OCI-LY7 (cell line): Measurements from ENCODE around the gene IMMP2L. TPM values are rescaled to one million over a fixed set of nuclear protein-coding genes. Genes with fewer than 3 reads are reported as not detected.

Experiments
- BruUV-seq: library from RNA; stranded (reverse); fragments of 400-500 nt; replicated peaks from 2 replicates; lab custom pipeline; 2021; lab: Mats Ljungman, UMichigan
- CTCF ChIA-PET: fragments of 300-600 bp; sonication (Branson Sonifier 250); formaldehyde crosslinking; loops from one replicate; lab custom pipeline; 2022; ENCODE audit warnings: antibody characterized with exemption; ENCODE audit not compliant: unreplicated experiment; lab: Charles Lee
- POLR2A ChIA-PET: fragments of 300-600 bp; sonication (Branson Sonifier 250); formaldehyde crosslinking; loops from one replicate; lab custom pipeline; 2022; ENCODE audit warnings: antibody characterized with exemption; lab: Charles Lee
- DNase-seq: peaks from one replicate; pipeline ENCODE4 v3.0.0-alpha.2; 2015; ENCODE audit warnings: low spot score
- H2AFZ ChIP-seq: fragments of 200-600 bp; sonication (generic), shearing (Covaris generic); 2 replicates; pipeline ENCODE4 v1.6.1; 2014; ENCODE audit warnings: mild to moderate bottlenecking, antibody characterized with exemption, low read length, moderate library complexity
- H3K27ac ChIP-seq: fragments of 200-600 bp; sonication (generic); 2 replicates; pipeline ENCODE4 v1.5.1; 2014; ENCODE audit warnings: mixed run types, low read depth, mild to moderate bottlenecking, moderate library complexity, low read length, inconsistent platforms; ENCODE audit not compliant: poor library complexity, severe bottlenecking
- H3K36me3 ChIP-seq: fragments of 200-600 bp; sonication (generic); 2 replicates; pipeline ENCODE4 v1.6.1; 2014; ENCODE audit warnings: mild to moderate bottlenecking, antibody characterized with exemption, low read length, moderate library complexity, mixed read lengths; ENCODE audit not compliant: insufficient read depth
- H3K4me1 ChIP-seq: fragments of 200-600 bp; sonication (generic); 2 replicates; pipeline ENCODE4 v1.5.1; 2014; ENCODE audit warnings: mild to moderate bottlenecking, low read length; ENCODE audit not compliant: insufficient read depth, poor library complexity, severe bottlenecking
- H3K4me2 ChIP-seq: fragments of 200-600 bp; sonication (generic); 2 replicates; pipeline ENCODE4 v1.6.1; 2014; ENCODE audit warnings: mild to moderate bottlenecking, low read length
- H3K4me3 ChIP-seq: fragments of 200-600 bp; sonication (generic); 2 replicates; pipeline ENCODE4 v1.5.1; 2014; ENCODE audit warnings: mild to moderate bottlenecking, low read depth, low read length; ENCODE audit not compliant: poor library complexity, severe bottlenecking
- H3K79me2 ChIP-seq: fragments of 200-600 bp; sonication (generic); 2 replicates; pipeline ENCODE4 v1.6.1; 2016; ENCODE audit warnings: low read depth, mild to moderate bottlenecking, low read length, moderate library complexity, mixed read lengths; ENCODE audit not compliant: insufficient read depth
- H3K9me2 ChIP-seq: fragments of 200-600 bp; sonication (generic); 2 replicates; pipeline ENCODE4 v1.6.1; 2016; ENCODE audit warnings: mild to moderate bottlenecking, low read length, mixed read lengths; ENCODE audit not compliant: insufficient read depth
- H3K9me3 ChIP-seq: fragments of 200-600 bp; sonication (generic); 2 replicates; pipeline ENCODE4 v1.6.1; 2014; ENCODE audit warnings: mild to moderate bottlenecking, mixed run types, low read length, mixed read lengths
- H4K20me1 ChIP-seq: fragments of 200-600 bp; sonication (generic); 2 replicates; pipeline ENCODE4 v1.6.1; 2014; ENCODE audit warnings: mild to moderate bottlenecking, antibody characterized with exemption, low read length, moderate library complexity, mixed read lengths; ENCODE audit not compliant: insufficient read depth
- CTCF ChIP-seq: fragments of 200-600 bp; sonication (generic); conservative IDR thresholded peaks from 2 replicates; pipeline ENCODE4 v1.5.1; 2014; ENCODE audit warnings: mild to moderate bottlenecking, antibody characterized with exemption, low read length, moderate library complexity, mixed read lengths
- EZH2phosphoT487 ChIP-seq: fragments of 200-600 bp; sonication (generic); IDR thresholded peaks from 2 replicates; pipeline ENCODE4 v1.6.1; 2018; ENCODE audit warnings: low read depth, borderline replicate concordance, mild to moderate bottlenecking, mixed run types, antibody characterized with exemption, low read length, moderate library complexity, mixed read lengths
- intact Hi-C: fragments of 100-400 bp; cut with micrococcal nuclease; formaldehyde crosslinking; loops from one replicate; pipeline ENCODE4 v1.10.0; 2022; ENCODE audit not compliant: unreplicated experiment
- total RNA-seq, 2 experiments: library from RNA; depleted of rRNA in 1 of 2; stranded (reverse); fragments of >200 nt in 1 of 2; shearing (Covaris generic) in 1 of 2; gene quantifications; 2 replicates each; pipeline ENCODE4 v1.2.3, GENCODE V29; 2014 to 2022

The IMMP2L gene
- total RNA-seq, 2 experiments from 2014 or later: 8.0 to 25.4 TPM

GRCh38 chr7:110987127-110987693 is 575.1 kb downstream of the IMMP2L start:
- Histone ChIP-seq H4K20me1 (no peaks in the 10 kb centered on the region), H3K27ac (no peak overlapping the region), H3K4me3 (no peak overlapping the region), H2AFZ (no peak overlapping the region), H3K79me2 (no peaks in the 10 kb centered on the region), H3K4me2 (no peak overlapping the region), H3K36me3 (no peaks in the 10 kb centered on the region), H3K4me1 (no peaks in the 10 kb centered on the region), H3K9me2 (no peaks in the 10 kb centered on the region), H3K9me3 (no peaks in the 10 kb centered on the region)
- no peak for TF ChIP-seq EZH2phosphoT487
- TF ChIP-seq CTCF: no peak
- ChIA-PET POLR2A (interaction anchor here (0.5 to 1.4 kb wide), 4 partner anchors 9 to 756 kb away, joined by 3 to 5 read pairs (median 4); no protein-coding TSS in a partner anchor), CTCF (no interaction called here)
- no TSS peak for BruUV-seq
- intact Hi-C loops: no loop called here
- no peak for DNase-seq

DNA sequence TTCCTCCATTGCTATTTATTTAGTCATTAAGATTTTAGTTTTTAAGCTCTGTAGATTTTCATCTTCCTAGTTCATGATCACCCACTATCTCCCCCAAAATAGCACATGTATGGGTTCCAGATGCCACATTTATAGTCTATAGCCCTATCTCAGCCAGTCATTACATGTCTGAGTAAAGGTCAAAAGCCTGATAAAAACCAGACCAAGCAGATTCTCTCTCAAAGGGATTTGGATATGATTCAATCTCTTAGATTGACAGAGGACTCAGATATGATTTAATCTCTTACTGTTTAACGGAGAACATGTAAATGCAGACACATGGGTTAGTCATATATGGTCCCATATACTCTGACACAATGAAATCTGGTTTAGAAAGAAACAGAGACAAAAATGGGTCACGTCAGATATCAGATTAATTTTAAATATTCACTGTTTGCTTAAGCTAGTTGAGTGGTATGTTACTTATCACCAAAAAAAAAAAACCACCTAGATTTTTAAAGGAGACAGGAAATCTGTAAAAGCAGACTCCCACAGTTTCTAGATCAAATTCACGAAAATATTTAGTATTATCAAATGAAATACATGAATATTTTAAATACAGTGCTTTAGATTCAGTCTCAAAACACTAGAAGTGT is 578.4 kb downstream of the IMMP2L start:
- H3K27ac ChIP-seq: no peak overlapping the region
- no peaks in the 10 kb centered on the region for H3K79me2 ChIP-seq
- POLR2A ChIA-PET: interaction anchor here (0.6 kb wide), 1 partner anchor 210 kb away, joined by 4 read pairs; no protein-coding TSS in a partner anchor
- no TSS peak for BruUV-seq
- intact Hi-C loops: no loop called here
- H3K9me2 ChIP-seq: no peaks in the 10 kb centered on the region
- CTCF ChIA-PET: no interaction called here
- no peak overlapping the region for H3K4me3 ChIP-seq
- DNase-seq: no peak
- no peak overlapping the region for H3K4me2 ChIP-seq
- no peaks in the 10 kb centered on the region for H3K4me1 ChIP-seq
- H3K9me3 ChIP-seq: no peaks in the 10 kb centered on the region
- TF ChIP-seq EZH2phosphoT487 (no peak), CTCF (no peak)
- no peaks in the 10 kb centered on the region for H4K20me1 ChIP-seq
- no peak overlapping the region for H2AFZ ChIP-seq
- H3K36me3 ChIP-seq: no peaks in the 10 kb centered on the region
